Activated T-helper 1 cell treated with Interleukin-2 at 50 U/mL for 16 hours (primary cell): ENCODE results near the gene SQOR.
A peak's percentile ranks its signal among the peaks of the same experiment; 100 is the strongest.

Source experiments
- DNase-seq: peaks from one replicate; pipeline ENCODE4 v3.0.0-alpha.2; 2020; ENCODE audit warnings: low read depth

The SQOR gene

GRCh38 chr15:45705510-45706473 lies 71.0 kb downstream of the SQOR start:
- peak; percentile 40 for DNase-seq

GRCh38 chr15:45710657-45711056 lies 75.8 kb downstream of the SQOR start:
- DNase-seq: no peak

GRCh38 chr15:45714590-45715488 lies 80.0 kb downstream of the SQOR start:
- DNase-seq: no peak

GRCh38 chr15:45715528-45715927 lies 80.7 kb downstream of the SQOR start:
- no peak for DNase-seq

GRCh38 chr15:45719490-45719889 lies 84.7 kb downstream of the SQOR start:
- DNase-seq: no peak

GRCh38 chr15:45720183-45720582 lies 85.4 kb downstream of the SQOR start:
- no peak for DNase-seq

- no peak for DNase-seq
Observed at GRCh38 chr15:45728641-45729040, 93.8 kb downstream of the SQOR start.

GRCh38 chr15:45729141-45729540 lies 94.3 kb downstream of the SQOR start:
- DNase-seq: no peak

GRCh38 chr15:45731343-45731742 lies 96.5 kb downstream of the SQOR start:
- DNase-seq: no peak

- DNase-seq: no peak
Observed at GRCh38 chr15:45732662-45733061, 97.8 kb downstream of the SQOR start.

GRCh38 chr15:45734260-45734711 lies 99.5 kb downstream of the SQOR start:
- DNase-seq: no peak
